Duodenal mucosa (tissue), 2 donors: Measurements from ENCODE around the gene SLC35D1.

ENCODE experiments used
- H3K27ac ChIP-seq: one replicate; pipeline ENCODE4 v1.7.0; 2013; ENCODE audit warnings: low read depth, low read length
- H3K27me3 ChIP-seq, 2 donors: one replicate each; pipeline ENCODE4 v1.7.0; 2013; ENCODE audit warnings: low read length in 2 of 2, control low read depth in 1 of 2; ENCODE audit not compliant: insufficient read depth in 2 of 2, control insufficient read depth in 1 of 2
- H3K36me3 ChIP-seq, 2 donors: one replicate each; pipeline ENCODE4 v1.7.0; 2013; ENCODE audit warnings: low read length in 2 of 2, control low read depth in 1 of 2; ENCODE audit not compliant: insufficient read depth in 2 of 2, control insufficient read depth in 1 of 2
- H3K4me1 ChIP-seq, 2 donors: one replicate each; pipeline ENCODE4 v1.7.0; 2013; ENCODE audit warnings: low read length in 2 of 2, control low read depth in 1 of 2; ENCODE audit not compliant: insufficient read depth in 2 of 2, control insufficient read depth in 1 of 2
- H3K4me3 ChIP-seq, 2 donors: one replicate each; pipeline ENCODE4 v1.7.0; 2013; ENCODE audit warnings: low read length in 2 of 2, low read depth in 1 of 2
- H3K9ac ChIP-seq, 2 donors: one replicate each; pipeline ENCODE4 v1.7.0; 2013; ENCODE audit warnings: low read length in 2 of 2, low read depth in 1 of 2
- H3K9me3 ChIP-seq, 2 donors: one replicate each; pipeline ENCODE4 v1.7.0; 2013; ENCODE audit warnings: low read length in 2 of 2, control low read depth in 1 of 2; ENCODE audit not compliant: control insufficient read depth in 1 of 2

Gene SLC35D1

DNA sequence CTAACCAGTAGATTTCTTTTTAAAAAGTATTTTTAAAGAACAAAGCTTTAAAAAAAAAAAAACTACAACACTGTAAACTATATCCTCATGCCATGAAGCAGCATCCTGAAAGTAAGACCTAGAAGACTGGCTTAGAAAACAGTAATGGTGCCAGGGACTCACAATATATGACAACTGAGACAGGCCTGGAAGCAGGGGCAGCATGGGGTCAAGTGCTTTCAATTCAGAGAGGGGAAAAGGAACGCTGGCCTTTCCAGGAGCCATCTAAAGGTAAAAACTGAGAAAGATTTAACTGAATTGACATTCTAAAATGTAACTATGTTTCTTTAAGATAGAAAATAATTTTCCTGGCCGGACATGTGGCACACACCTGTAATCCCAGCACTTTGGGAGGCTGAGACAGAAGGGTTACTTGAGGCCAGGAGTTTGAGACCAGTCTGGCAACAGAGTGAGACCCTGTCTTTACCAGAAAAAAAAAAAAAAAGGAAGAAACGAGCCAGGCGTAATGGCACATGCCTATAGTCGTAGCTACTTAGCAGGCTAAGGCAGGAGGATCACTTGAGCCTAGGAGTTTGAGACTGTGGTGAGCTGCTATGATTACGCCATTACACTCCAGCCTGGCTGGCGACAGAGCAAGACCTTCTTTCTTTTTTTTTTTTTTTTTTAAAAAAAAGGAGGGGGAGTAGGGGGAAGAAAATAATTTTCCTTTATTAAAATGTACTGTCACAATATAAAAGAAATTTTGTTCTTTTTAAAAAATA is 54.1 kb downstream of the SLC35D1 start:
- no peak overlapping the region for H3K4me3 ChIP-seq
- peaks cover 22 to 49% of the 10 kb centered on the region in 2 donors for H3K36me3 ChIP-seq
- no peak overlapping the region for H3K9ac ChIP-seq
- no peaks in the 10 kb centered on the region for H3K9me3 ChIP-seq
- no peaks in the 10 kb centered on the region for H3K27me3 ChIP-seq
- H3K27ac ChIP-seq = no peak overlapping the region
- no peaks in the 10 kb centered on the region for H3K4me1 ChIP-seq

DNA sequence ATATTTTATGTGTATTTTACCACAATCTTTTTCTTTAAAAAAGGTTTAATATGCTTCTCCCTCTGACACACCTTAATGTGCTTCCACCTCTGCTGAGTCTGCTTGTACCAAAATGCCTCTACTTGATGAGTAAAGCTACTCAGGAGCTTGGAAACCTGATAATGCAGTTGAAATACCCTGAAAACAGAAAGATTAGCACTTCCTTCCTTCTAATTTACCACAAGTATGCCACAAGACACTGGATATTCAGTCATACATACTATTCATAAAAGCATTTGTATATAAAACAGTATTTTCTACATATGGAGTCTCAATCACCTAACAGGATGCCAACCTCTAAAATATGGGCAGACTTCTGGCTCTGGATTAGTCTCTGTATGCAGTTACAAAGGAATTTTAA is 55.0 kb downstream of the SLC35D1 start:
- Histone ChIP-seq H3K36me3 (peaks cover 19 to 44% of the 10 kb centered on the region in 2 donors), H3K4me1 (no peaks in the 10 kb centered on the region), H3K9me3 (no peaks in the 10 kb centered on the region), H3K27ac (no peak overlapping the region), H3K4me3 (no peak overlapping the region), H3K27me3 (no peaks in the 10 kb centered on the region), H3K9ac (no peak overlapping the region)

DNA sequence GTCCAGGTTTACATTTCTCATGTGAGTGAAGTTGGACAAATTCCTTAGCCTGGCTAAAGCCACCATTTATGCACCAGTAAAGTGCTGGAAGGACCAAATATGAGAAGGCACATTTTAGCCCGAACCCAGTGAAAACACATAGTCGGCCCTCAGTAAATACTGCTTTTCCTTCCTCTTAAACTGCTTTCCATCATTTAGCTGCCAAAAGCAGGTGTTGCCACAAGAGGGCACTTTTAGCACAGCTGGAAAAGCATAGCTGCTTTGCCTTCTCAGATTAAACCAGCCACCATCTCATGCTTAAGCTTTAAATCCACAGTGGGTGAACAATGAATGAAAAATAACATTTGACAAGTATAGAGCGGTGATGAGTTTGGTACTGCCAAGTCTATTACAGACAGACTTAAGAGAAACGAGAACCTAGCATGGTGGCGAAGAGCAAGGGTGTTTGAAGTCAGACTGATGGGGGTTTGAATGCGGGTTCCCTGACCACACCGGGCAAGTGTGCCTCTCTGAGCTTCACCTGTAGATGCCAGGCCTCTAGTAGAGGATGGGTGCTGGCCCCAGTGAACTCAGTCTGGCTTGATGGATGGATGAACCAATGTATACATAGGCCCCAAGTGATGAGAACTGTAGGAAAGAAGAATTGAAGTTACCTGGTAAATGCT is 57.8 kb downstream of the SLC35D1 start:
- Histone ChIP-seq H3K36me3 (peaks cover 13 to 34% of the 10 kb centered on the region in 2 donors), H3K4me1 (no peaks in the 10 kb centered on the region), H3K4me3 (no peak overlapping the region), H3K27ac (no peak overlapping the region), H3K9me3 (no peaks in the 10 kb centered on the region), H3K27me3 (no peaks in the 10 kb centered on the region), H3K9ac (no peak overlapping the region)

DNA sequence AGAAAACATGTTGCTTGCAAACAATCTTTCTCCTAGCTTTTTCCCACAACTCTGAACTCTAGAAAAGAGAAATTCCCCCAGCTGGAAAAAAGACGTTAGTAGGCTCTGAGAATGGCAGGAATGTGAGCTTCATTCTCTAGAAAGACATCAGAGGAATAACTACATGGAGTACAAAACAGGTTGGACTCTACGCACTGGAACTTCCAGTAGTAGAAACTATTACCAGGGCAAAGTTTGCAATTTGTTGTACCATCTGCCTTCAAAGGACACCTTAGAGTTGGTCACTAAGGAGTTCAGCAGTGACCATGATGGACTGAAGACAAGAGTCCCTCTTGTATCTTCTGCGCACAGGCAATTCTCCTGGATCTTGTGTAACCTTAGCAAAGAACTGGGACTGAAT is 60.9 kb downstream of the SLC35D1 start:
- H3K27me3 ChIP-seq = no peaks in the 10 kb centered on the region
- H3K27ac ChIP-seq = no peak overlapping the region
- peaks cover 5 to 27% of the 10 kb centered on the region in 2 donors for H3K36me3 ChIP-seq
- H3K9me3 ChIP-seq = no peaks in the 10 kb centered on the region
- H3K4me3 ChIP-seq = no peak overlapping the region
- no peaks in the 10 kb centered on the region for H3K4me1 ChIP-seq
- no peak overlapping the region for H3K9ac ChIP-seq

DNA sequence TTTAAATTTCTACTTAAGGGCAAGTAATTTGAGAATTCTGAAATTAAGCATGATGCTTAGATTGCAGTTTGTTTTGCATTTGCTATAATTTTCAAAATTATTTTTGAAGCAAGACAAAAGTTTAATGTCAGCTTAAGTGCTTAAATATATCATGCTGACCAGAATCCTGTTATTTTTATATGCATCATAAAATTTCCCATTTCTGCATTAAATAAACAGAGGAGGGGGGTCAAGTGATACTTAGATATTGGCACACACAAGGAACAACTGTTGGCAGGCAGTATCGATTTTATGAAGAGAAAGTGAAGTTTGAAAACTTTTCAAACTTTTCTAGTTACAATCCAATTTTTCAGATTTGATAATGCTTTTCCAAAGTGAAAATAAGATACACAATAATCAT is 68.1 kb downstream of the SLC35D1 start:
- no peaks in the 10 kb centered on the region for H3K9me3 ChIP-seq
- no peak overlapping the region for H3K4me3 ChIP-seq
- no peak overlapping the region for H3K27ac ChIP-seq
- H3K9ac ChIP-seq = no peak overlapping the region
- H3K4me1 ChIP-seq = peaks cover 5 to 28% of the 10 kb centered on the region in 2 donors
- H3K27me3 ChIP-seq = no peaks in the 10 kb centered on the region
- H3K36me3 ChIP-seq = peaks cover 24 to 38% of the 10 kb centered on the region in 2 donors

DNA sequence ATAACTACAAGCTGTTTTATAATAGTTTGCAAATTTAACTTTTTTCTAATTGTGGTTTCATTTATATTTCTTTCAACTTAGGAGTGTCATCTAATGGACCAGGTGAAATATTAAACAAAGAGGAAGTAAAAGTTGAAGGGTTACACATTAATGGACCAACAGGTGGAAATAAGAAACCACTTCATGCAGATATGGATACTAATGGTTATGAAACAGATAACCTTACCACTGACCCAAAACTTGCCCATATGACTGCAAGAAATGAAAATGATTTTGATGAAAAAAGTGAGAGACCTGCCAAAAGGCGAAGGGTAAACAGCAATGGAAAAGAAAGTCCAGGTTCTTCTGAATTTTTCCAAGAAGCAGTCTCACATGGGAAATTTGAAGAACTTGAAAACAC is 69.5 kb downstream of the SLC35D1 start:
- no peak overlapping the region for H3K9ac ChIP-seq
- peaks cover 24 to 40% of the 10 kb centered on the region in 2 donors for H3K36me3 ChIP-seq
- no peak overlapping the region for H3K27ac ChIP-seq
- H3K4me3 ChIP-seq = no peak overlapping the region
- H3K9me3 ChIP-seq = no peaks in the 10 kb centered on the region
- H3K27me3 ChIP-seq = no peaks in the 10 kb centered on the region
- peaks cover 5 to 36% of the 10 kb centered on the region in 2 donors for H3K4me1 ChIP-seq

DNA sequence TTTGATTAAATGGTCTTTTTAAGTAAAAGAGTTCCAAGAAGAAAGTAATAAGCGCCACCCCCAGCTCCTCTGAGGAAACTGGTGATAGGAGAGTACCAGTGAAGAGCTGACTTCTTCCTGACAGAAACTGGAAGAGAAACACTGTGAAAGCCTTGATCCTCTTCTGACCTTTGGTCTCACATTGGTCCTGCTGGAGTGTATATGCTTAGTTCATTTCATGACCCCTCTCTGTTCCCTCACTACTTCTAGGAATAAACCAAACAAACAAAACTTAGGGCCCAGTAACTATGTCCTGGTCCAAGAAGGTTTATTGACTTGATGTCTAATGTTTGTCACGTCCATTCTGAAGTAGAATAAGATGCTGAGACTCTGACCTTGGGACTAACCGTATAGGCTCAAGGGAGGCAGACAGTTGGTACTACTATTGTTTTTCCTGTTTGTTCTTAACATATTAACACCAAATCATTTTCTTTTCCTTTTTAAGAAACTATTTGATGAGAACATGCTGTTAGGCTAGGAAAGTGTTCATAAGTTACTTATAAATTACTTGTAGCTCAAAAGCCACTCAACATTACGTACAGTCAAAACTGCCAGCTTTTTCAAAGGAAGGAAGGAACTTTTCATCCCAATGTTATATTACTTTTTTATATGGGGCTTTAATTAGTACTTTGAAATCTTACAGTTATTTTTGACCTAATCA is 71.2 kb downstream of the SLC35D1 start:
- peaks cover 24 to 46% of the 10 kb centered on the region in 2 donors for H3K36me3 ChIP-seq
- no peak overlapping the region for H3K27ac ChIP-seq
- H3K4me3 ChIP-seq = no peak overlapping the region
- H3K9me3 ChIP-seq = no peaks in the 10 kb centered on the region
- no peaks in the 10 kb centered on the region for H3K27me3 ChIP-seq
- no peak overlapping the region for H3K9ac ChIP-seq
- peaks cover 5 to 36% of the 10 kb centered on the region in 2 donors for H3K4me1 ChIP-seq

DNA sequence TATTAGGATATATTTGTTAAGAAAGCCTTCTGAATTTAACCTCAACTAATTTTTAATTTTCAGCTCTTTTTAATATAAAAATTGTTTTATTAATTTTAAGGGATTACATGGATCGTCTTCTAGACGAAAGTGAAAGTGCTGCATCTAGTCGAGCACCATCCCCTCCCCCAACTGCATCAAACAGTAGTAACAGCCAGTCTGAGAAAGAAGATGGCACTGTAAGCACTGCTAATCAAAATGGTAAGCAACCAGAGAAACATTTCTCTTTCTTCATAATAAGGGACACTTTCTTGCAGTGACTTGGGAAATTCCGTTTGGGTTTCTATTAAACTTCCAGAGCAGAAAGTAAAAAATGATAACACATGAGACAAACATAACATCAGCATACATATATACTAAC is 72.3 kb downstream of the SLC35D1 start:
- Histone ChIP-seq H3K36me3 (peaks cover 23 to 48% of the 10 kb centered on the region in 2 donors), H3K9ac (peak overlapping the region in 1 of 2 donors; percentile 21)

DNA sequence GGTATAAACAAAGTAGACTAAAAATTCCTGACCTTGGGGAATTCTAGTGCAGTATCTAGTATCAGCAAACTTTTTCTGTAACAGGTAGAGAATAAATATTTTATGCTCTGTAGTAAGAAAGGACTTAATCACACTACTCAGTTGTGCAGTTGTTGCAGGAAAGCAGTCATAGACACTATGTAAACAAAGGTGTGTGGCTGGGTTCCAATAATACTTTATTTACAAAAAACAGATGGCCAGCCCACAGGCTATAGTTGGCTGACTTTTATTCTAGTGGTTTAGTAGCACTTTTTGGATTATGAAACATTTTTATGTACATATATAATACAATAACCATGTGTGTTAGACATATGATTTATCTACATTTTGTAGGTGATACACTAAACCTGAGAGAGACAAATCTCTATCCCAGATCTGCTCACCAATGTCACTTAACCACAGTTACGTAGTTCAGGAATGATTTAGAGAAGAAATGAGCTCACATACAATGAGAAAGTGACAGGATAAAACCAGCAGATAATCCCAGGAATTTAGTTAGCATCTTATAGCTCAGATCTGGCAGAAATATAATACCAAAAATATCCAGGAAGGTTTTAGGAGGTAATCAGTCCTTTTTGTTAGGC is 73.1 kb downstream of the SLC35D1 start:
- H3K27me3 ChIP-seq = no peaks in the 10 kb centered on the region
- H3K9ac ChIP-seq = peak overlapping the region in 1 of 2 donors; percentile 21
- no peak overlapping the region for H3K4me3 ChIP-seq
- H3K36me3 ChIP-seq = peaks cover 19 to 42% of the 10 kb centered on the region in 2 donors
- peaks cover 5 to 36% of the 10 kb centered on the region in 2 donors for H3K4me1 ChIP-seq
- H3K27ac ChIP-seq = no peak overlapping the region
- H3K9me3 ChIP-seq = no peaks in the 10 kb centered on the region

More for the DNA sequence above, 72.3 kb downstream of the SLC35D1 start:
- Histone ChIP-seq H3K27ac (no peak overlapping the region), H3K27me3 (no peaks in the 10 kb centered on the region), H3K4me1 (peaks cover 5 to 36% of the 10 kb centered on the region in 2 donors), H3K9me3 (no peaks in the 10 kb centered on the region), H3K4me3 (peak overlapping the region; percentile 30 to 46)
